ENCODE results near the gene CANX. TPM values are rescaled to one million over a fixed set of nuclear protein-coding genes. Genes with fewer than 3 reads are reported as not detected.
A peak's percentile ranks its signal among the peaks of the same experiment; 100 is the strongest.
"Not testable (repeated sequence)": the region's sequence is repeated elsewhere in the genome, so short reads cannot be mapped to it uniquely, and the experiment has no call there.

CANX gene, protein sequence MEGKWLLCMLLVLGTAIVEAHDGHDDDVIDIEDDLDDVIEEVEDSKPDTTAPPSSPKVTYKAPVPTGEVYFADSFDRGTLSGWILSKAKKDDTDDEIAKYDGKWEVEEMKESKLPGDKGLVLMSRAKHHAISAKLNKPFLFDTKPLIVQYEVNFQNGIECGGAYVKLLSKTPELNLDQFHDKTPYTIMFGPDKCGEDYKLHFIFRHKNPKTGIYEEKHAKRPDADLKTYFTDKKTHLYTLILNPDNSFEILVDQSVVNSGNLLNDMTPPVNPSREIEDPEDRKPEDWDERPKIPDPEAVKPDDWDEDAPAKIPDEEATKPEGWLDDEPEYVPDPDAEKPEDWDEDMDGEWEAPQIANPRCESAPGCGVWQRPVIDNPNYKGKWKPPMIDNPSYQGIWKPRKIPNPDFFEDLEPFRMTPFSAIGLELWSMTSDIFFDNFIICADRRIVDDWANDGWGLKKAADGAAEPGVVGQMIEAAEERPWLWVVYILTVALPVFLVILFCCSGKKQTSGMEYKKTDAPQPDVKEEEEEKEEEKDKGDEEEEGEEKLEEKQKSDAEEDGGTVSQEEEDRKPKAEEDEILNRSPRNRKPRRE
- 100 to 1,000 TPM; 352 to 366 TPM for total RNA-seq

GRCh38 chr5:179698935-179699615 is at the start of gene CANX:
CANX (plus strand) TSS chr5:179698967; CDS start chr5:179705682, 6,715 bp downstream.
- Mint-ChIP-seq H3K36me3 (ENCODE audit: low read depth) (peaks cover 42% of the 10 kb centered on the region), H3K4me1 (ENCODE audit: low read depth) (peaks cover 40% of the 10 kb centered on the region), H3K4me3 (peak within 1 kb of the TSS; percentile 89), H3K27ac (peak within 1 kb of the TSS; percentile 94), H3K27me3 (ENCODE audit: low read depth) (no peaks in the 10 kb centered on the region), H3K9me3 (ENCODE audit: insufficient read depth) (no peaks in the 10 kb centered on the region)
- ChIA-PET POLR2A (interaction anchor here (0.6 to 3.0 kb wide), 9 partner anchors 10 to 120 kb away, joined by 3 to 23 read pairs (median 5); partner anchors contain the start of genes HNRNPH1 and MAML1), CTCF (interaction anchor here (1.5 to 1.6 kb wide), 3 partner anchors 10 to 64 kb away, joined by 3 to 5 read pairs (median 4); no protein-coding TSS in a partner anchor)
- ATAC-seq (no peak), DNase-seq (no peak)

GRCh38 chr5:179649166-179649703 is 49.5 kb upstream of the CANX start:
- H3K9me3 Mint-ChIP-seq (ENCODE audit: insufficient read depth); POLR2A ChIA-PET; H3K27me3 Mint-ChIP-seq (ENCODE audit: low read depth); H3K4me1 Mint-ChIP-seq (ENCODE audit: low read depth); H3K36me3 Mint-ChIP-seq (ENCODE audit: low read depth); ATAC-seq; CTCF ChIA-PET; DNase-seq; H3K4me3 Mint-ChIP-seq; H3K27ac Mint-ChIP-seq: not testable (repeated sequence)

GRCh38 chr5:179650245-179650644 is 48.5 kb upstream of the CANX start:
- H3K36me3 Mint-ChIP-seq (ENCODE audit: low read depth); DNase-seq; H3K27me3 Mint-ChIP-seq (ENCODE audit: low read depth); CTCF ChIA-PET; ATAC-seq; H3K9me3 Mint-ChIP-seq (ENCODE audit: insufficient read depth); H3K4me3 Mint-ChIP-seq; H3K27ac Mint-ChIP-seq; H3K4me1 Mint-ChIP-seq (ENCODE audit: low read depth): not testable (repeated sequence)
- POLR2A ChIA-PET, result interaction anchor here (0.6 kb wide), 1 partner anchor 34 kb away, joined by 3 read pairs; no protein-coding TSS in a partner anchor

GRCh38 chr5:179653135-179653534 is 45.6 kb upstream of the CANX start:
- H3K4me3 Mint-ChIP-seq; ATAC-seq; H3K27me3 Mint-ChIP-seq (ENCODE audit: low read depth); CTCF ChIA-PET; POLR2A ChIA-PET; DNase-seq; H3K27ac Mint-ChIP-seq; H3K4me1 Mint-ChIP-seq (ENCODE audit: low read depth); H3K9me3 Mint-ChIP-seq (ENCODE audit: insufficient read depth); H3K36me3 Mint-ChIP-seq (ENCODE audit: low read depth): not testable (repeated sequence)

DNA sequence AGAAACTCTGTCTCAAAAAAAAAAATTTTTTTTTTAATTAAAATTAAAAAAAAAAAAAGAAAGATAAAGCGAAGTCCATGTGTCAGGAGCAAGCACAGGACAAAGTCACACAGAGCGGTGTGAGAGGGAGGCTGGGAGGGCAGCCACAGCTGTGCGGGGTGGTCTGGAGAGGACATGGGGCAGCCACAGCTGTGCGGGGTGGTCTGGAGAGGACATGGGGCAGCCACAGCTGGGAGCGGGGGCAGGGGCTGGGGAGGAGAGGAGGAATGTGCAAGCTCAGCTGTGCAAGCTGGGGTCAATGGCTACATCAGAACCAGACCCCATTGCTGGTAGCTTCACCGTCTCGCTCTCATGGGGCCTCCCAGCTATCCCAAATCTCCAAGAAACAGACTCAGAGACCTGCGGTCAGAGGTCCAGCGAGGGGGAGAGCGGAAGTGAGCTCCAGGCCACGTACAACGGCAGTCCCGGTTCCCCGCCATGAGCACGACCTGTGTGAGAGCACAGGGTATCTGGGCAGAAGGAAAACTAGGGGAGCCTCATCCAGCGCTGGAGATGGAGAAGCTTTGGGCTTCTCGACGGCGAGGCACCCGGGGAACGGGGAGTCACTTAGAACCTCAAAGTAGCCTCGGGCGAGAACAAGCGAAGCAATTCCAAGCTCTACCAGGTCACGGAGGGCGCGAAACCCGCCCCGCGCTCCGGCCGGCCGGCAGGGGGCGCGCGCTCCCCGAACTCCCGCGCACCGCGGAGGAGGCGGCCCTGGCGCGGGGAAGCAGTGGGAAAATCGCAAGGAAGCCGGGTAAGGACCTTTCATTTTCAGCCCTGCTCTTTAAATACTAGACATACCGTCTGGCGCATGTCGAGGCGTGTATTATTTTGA is 41.2 kb upstream of the CANX start:
- H3K4me3 Mint-ChIP-seq, result peak overlapping the region; percentile 81
- DNase-seq, result not testable (repeated sequence)

DNA sequence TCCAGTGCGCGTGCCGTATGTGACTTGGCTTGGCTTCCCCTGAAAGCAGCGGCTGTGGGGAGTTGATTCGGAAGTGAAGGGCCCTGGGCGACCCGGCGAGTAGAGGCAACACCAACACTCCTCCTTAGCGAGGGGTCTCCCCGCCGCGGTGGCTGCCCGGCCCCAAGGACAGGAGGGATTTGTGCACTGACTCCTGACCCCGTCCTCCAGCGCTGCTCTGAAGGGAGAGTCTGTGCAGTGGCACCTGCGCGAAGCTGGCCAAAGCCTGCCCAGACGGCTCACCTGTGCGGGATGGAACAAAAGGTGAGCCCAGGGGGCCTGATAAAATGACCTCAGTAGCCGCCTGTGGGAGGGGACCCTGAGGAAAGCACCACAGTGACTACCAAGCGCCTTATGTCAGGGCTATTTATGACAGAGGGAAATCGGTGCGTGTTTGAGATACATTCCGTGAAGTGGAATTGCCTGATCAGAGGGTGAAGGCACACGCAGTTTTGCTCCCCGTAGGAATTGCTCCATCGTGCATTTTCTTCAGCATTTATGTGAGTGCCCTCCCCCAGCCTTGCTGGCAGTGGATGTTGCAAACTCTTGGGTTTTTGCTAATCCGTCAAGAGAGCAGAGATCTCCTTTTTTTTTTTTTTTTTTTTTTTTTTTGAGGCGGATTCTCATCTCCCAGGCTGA is 40.4 kb upstream of the CANX start:
- H3K27me3 Mint-ChIP-seq (ENCODE audit: low read depth); DNase-seq; H3K27ac Mint-ChIP-seq; CTCF ChIA-PET; H3K9me3 Mint-ChIP-seq (ENCODE audit: insufficient read depth); H3K36me3 Mint-ChIP-seq (ENCODE audit: low read depth); H3K4me1 Mint-ChIP-seq (ENCODE audit: low read depth): not testable (repeated sequence)
- ATAC-seq, result peak; percentile 81
- POLR2A ChIA-PET, result interaction anchor here (1.3 kb wide), 1 partner anchor 35 kb away, joined by 6 read pairs; the partner anchor contains the start of gene HNRNPH1
- peak overlapping the region; percentile 81 for H3K4me3 Mint-ChIP-seq

More for the DNA sequence above, 41.2 kb upstream of the CANX start:
- H3K4me1 Mint-ChIP-seq (ENCODE audit: low read depth); H3K27ac Mint-ChIP-seq; CTCF ChIA-PET; H3K36me3 Mint-ChIP-seq (ENCODE audit: low read depth); POLR2A ChIA-PET; H3K27me3 Mint-ChIP-seq (ENCODE audit: low read depth); H3K9me3 Mint-ChIP-seq (ENCODE audit: insufficient read depth): not testable (repeated sequence)
- peak; percentile 99 for ATAC-seq

DNA sequence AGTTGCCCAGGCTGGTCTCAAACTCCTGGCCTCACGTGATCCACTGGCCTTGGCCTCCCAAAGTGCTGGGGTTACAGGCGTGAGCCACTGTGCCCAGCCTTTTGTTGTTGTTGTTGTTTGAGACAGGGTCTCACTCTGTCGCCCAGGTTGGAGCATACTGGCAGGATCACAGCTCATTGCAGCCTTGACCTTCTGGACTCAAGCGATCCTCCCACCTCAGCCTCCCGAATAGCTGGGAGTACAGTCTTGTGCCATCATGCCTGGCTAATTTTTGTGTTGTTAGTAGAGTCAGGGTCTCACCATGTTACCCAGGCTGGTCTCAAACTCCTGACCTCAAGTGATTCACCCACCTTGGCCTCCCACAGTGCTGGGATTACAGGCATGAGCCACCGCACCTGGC is 37.1 kb upstream of the CANX start:
- H3K9me3 Mint-ChIP-seq (ENCODE audit: insufficient read depth); CTCF ChIA-PET; POLR2A ChIA-PET; ATAC-seq; H3K36me3 Mint-ChIP-seq (ENCODE audit: low read depth); H3K27me3 Mint-ChIP-seq (ENCODE audit: low read depth); DNase-seq; H3K27ac Mint-ChIP-seq; H3K4me3 Mint-ChIP-seq; H3K4me1 Mint-ChIP-seq (ENCODE audit: low read depth): not testable (repeated sequence)

DNA sequence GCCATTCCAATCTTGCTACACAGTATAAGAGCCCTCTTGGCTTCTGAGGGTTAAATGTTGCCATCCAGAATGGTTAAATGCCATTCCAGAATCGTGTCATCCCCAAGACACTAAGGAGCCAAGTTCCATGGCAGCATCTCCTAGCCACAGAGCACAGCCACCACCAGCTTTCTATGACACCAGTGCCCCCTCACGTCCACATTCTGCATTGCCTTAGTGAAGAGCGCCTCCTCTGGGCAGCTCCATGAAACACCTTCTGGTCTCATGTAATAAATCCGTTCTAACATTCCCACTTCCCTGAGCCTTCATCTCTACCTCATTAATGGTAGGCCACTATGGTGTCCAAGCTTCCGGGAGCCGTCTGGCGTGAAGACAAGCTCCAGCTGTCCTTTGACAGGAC is 30.4 kb upstream of the CANX start:
- ChIA-PET POLR2A (interaction anchor here (2.1 kb wide), 1 partner anchor 9 kb away, joined by 5 read pairs; no protein-coding TSS in a partner anchor), CTCF (interaction anchor here (0.6 to 1.1 kb wide), 2 partner anchors 12 to 40 kb away, joined by 3 to 5 read pairs; partner anchors contain the start of gene CBY3)
- H3K4me1 Mint-ChIP-seq (ENCODE audit: low read depth), result no peaks in the 10 kb centered on the region
- ATAC-seq (peak; percentile 74), DNase-seq (peak; percentile 43)
- H3K27ac Mint-ChIP-seq, result peak overlapping the region; percentile 13
- no peaks in the 10 kb centered on the region for H3K27me3 Mint-ChIP-seq (ENCODE audit: low read depth)
- no peaks in the 10 kb centered on the region for H3K36me3 Mint-ChIP-seq (ENCODE audit: low read depth)
- H3K9me3 Mint-ChIP-seq (ENCODE audit: insufficient read depth), result no peaks in the 10 kb centered on the region
- H3K4me3 Mint-ChIP-seq, result no peak overlapping the region

DNA sequence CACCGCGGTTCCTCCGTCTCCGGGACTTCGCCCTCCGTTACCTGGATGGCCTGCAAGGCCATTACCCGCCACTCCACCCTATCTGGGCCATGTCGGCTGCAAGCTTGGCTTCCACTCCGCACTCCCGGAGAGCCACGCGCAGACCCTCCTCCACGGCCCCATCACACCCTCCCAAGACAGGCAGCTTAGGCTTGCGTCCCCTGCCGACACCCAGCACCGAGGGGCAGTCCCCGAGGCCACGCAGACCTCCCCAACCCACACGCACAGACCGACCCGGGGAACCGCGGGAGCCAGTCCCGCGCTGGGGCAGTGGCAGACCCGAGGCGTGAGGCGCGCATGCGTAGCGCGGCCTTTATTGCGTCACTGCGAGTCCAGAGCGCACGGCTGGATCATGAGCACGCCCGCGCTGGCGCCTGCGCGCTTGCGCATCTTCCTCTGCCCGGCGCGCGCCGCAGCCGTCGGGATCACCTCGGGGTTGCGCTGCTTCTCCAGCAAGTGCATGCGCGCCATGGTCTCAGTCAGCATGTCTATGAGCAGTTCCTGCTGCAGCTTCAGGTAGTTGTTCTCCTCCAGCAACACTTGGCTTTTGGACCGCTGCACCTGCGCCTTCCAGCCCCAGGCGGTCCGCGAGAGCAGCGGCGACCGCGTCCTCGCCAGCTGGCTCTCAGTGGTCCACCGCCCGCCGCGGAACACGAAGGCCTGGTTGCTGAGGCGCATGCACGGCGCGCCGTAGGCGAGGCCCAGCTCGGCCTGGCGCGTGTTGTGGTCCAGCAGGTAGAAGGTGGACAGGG is 20.3 kb upstream of the CANX start:
- Mint-ChIP-seq H3K27ac (peak overlapping the region; percentile 97), H3K4me1 (ENCODE audit: low read depth) (peaks cover 35% of the 10 kb centered on the region), H3K36me3 (ENCODE audit: low read depth) (peaks cover 42% of the 10 kb centered on the region), H3K9me3 (ENCODE audit: insufficient read depth) (no peaks in the 10 kb centered on the region), H3K4me3 (peak overlapping the region; percentile 95), H3K27me3 (ENCODE audit: low read depth) (no peaks in the 10 kb centered on the region)
- POLR2A ChIA-PET, result interaction anchor here (0.6 to 5.2 kb wide), 19 partner anchors 10 to 609 kb away, joined by 3 to 45 read pairs (median 5); partner anchors contain the start of genes CANX, HNRNPH1, LTC4S and MAML1
- CTCF ChIA-PET, result interaction anchor here (0.9 to 1.4 kb wide), 4 partner anchors 18 to 84 kb away, joined by 3 to 5 read pairs (median 3); no protein-coding TSS in a partner anchor
- DNase-seq (peak; percentile 96), ATAC-seq (peak; percentile 91)
